HepG2 (cell line): ENCODE results near the gene XCL2. TPM values are rescaled to one million over a fixed set of nuclear protein-coding genes. Genes with fewer than 3 reads are reported as not detected.
A peak's percentile ranks its signal among the peaks of the same experiment; 100 is the strongest.

Experiments used
- ATAC-seq: fragments of 200-7000 bp; cut with Tn5 transposase; 3 replicates; pipeline ENCODE4 v1.9.1; 2020; ENCODE audit warnings: mild to moderate bottlenecking, moderate library complexity
- BruUV-seq: library from RNA; stranded (reverse); fragments of 400-500 nt; replicated peaks from 2 replicates; lab custom pipeline; 2021; lab: Mats Ljungman, UMichigan
- CTCF ChIA-PET: fragments of 300-600 bp; formaldehyde crosslinking; extraction: SDS; loops from one replicate; lab custom pipeline; 2021; ENCODE audit warnings: low total read pairs, inconsistent platforms, low intra/inter-chr PET ratio; lab: Yijun Ruan, JAX
- POLR2A ChIA-PET: fragments of 350-600 bp; sonication (Branson Sonifier 250); formaldehyde crosslinking; loops from one replicate; lab custom pipeline; 2020; ENCODE audit warnings: antibody characterized with exemption, inconsistent platforms; lab: Yijun Ruan, JAX
- DNase-seq: peaks from one replicate; pipeline ENCODE4 v3.0.0-alpha.2; 2015; ENCODE audit warnings: low spot score
- FAIRE-seq: peaks from 3 replicates; lab custom pipeline; 2011; peaks lifted over from hg19 to GRCh38; lab: Jason Lieb, UNC
- H2AFZ ChIP-seq: one replicate; pipeline ENCODE4 v1.6.1; 2011; ENCODE audit warnings: low read length, inconsistent platforms
- H3K27ac ChIP-seq: fragments of 300-600 bp; 3 replicates; pipeline ENCODE4 v1.8.0; 2011; ENCODE audit warnings: mixed run types, mild to moderate bottlenecking, mixed read lengths, low read length, inconsistent platforms; ENCODE audit not compliant: insufficient read depth; ENCODE audit errors: extremely low read length
- H3K27me3 ChIP-seq, 2 experiments: fragments of 200-600 bp in 1 of 2; 2 replicates in 1 of 2; 3 replicates in 1 of 2; pipeline versions ENCODE4 v1.6.0 to v1.8.0; 2011; ENCODE audit warnings: low read length in 2 of 2, mild to moderate bottlenecking in 2 of 2, moderate library complexity in 2 of 2, inconsistent platforms in 1 of 2; ENCODE audit not compliant: insufficient read depth in 2 of 2, control insufficient read depth in 1 of 2
- H3K36me3 ChIP-seq, 2 experiments: fragments of 200-600 bp in 1 of 2; replicated peaks in 1 of 2; 2 replicates in 1 of 2; 3 replicates in 1 of 2; pipeline versions ENCODE4 v1.5.1 to v1.8.0; 2011; ENCODE audit warnings: low read length in 2 of 2, inconsistent platforms in 1 of 2; ENCODE audit not compliant: insufficient read depth in 2 of 2, control insufficient read depth in 1 of 2
- H3K4me1 ChIP-seq: 2 replicates; pipeline ENCODE4 v1.5.1; 2012; ENCODE audit warnings: low read length, inconsistent platforms; ENCODE audit not compliant: insufficient read depth
- H3K4me2 ChIP-seq: 2 replicates; pipeline ENCODE4 v1.6.0; 2011; ENCODE audit warnings: low read depth, low read length, inconsistent platforms
- H3K4me3 ChIP-seq, 3 experiments: fragments of 200-600 bp in 1 of 3; sonication (generic), shearing (Covaris generic) in 1 of 3; replicated peaks in 1 of 3; 2 replicates each; pipeline ENCODE4 v1.5.1; 2011 to 2016; ENCODE audit warnings: low read length in 3 of 3, inconsistent platforms in 2 of 3, low read depth in 2 of 3, mild to moderate bottlenecking in 2 of 3, control low read depth in 1 of 3, mixed read lengths in 1 of 3; ENCODE audit not compliant: insufficient read depth in 1 of 3
- H3K79me2 ChIP-seq: one replicate; pipeline ENCODE4 v1.6.1; 2011; ENCODE audit warnings: low read length, inconsistent platforms; ENCODE audit not compliant: insufficient read depth
- H3K9ac ChIP-seq: 2 replicates; pipeline ENCODE4 v1.6.0; 2011; ENCODE audit warnings: mild to moderate bottlenecking, low read depth, low read length, inconsistent platforms; ENCODE audit not compliant: insufficient read depth
- H3K9me3 ChIP-seq: 2 replicates; pipeline ENCODE4 v1.5.1; 2012; ENCODE audit warnings: mild to moderate bottlenecking, low read length
- H4K20me1 ChIP-seq: 2 replicates; pipeline ENCODE4 v1.6.0; 2011; ENCODE audit warnings: inconsistent platforms, mild to moderate bottlenecking, low read length, moderate library complexity; ENCODE audit not compliant: insufficient read depth
- BRD4 ChIP-seq: sonication (generic); formaldehyde crosslinking; IDR thresholded peaks from 2 replicates; pipeline ENCODE4 v1.4.0; 2020; ENCODE audit warnings: missing genetic modification reagents
- FOXA1 ChIP-seq, 2 experiments: fragments of 450-650 bp in 1 of 2; sonication (generic) in 1 of 2; formaldehyde crosslinking in 1 of 2; IDR thresholded peaks; 2 replicates each; pipeline versions ENCODE4 v1.4.0 to v1.6.1; 2016 to 2020; ENCODE audit warnings: missing genetic modification reagents in 1 of 2
- FOXA3 ChIP-seq: IDR thresholded peaks from 2 replicates; pipeline ENCODE4 v1.6.1; 2016; ENCODE audit warnings: missing genetic modification reagents, missing compliant biosample characterization
- GFI1 ChIP-seq: sonication (generic); formaldehyde crosslinking; IDR thresholded peaks from 2 replicates; pipeline ENCODE4 v1.5.0; 2020; ENCODE audit warnings: missing genetic modification reagents, mild to moderate bottlenecking, borderline replicate concordance
- HOXA5 ChIP-seq: sonication (generic); formaldehyde crosslinking; IDR thresholded peaks from 2 replicates; pipeline ENCODE4 v1.4.0; 2020; ENCODE audit warnings: missing genetic modification reagents
- MED1 ChIP-seq: sonication (generic); formaldehyde crosslinking; IDR thresholded peaks from 2 replicates; pipeline ENCODE4 v1.4.0; 2020; ENCODE audit warnings: missing genetic modification reagents
- MEIS2 ChIP-seq: sonication (generic); formaldehyde crosslinking; IDR thresholded peaks from 2 replicates; pipeline ENCODE4 v1.9.0; 2021; ENCODE audit warnings: mild to moderate bottlenecking, missing genetic modification reagents
- MIER3 ChIP-seq: IDR thresholded peaks from 2 replicates; pipeline ENCODE4 v1.6.1; 2016; ENCODE audit warnings: missing compliant biosample characterization, borderline replicate concordance
- NKX3-1 ChIP-seq: sonication (generic); formaldehyde crosslinking; IDR thresholded peaks from 2 replicates; pipeline ENCODE4 v1.5.0; 2020; ENCODE audit warnings: missing genetic modification reagents
- PITX1 ChIP-seq: sonication (generic); formaldehyde crosslinking; IDR thresholded peaks from 2 replicates; pipeline ENCODE4 v1.5.1; 2020; ENCODE audit warnings: mild to moderate bottlenecking, missing genetic modification reagents
- PRDM10 ChIP-seq: sonication (generic); formaldehyde crosslinking; IDR thresholded peaks from 2 replicates; pipeline ENCODE4 v1.4.0; 2020; ENCODE audit warnings: low read depth, missing genetic modification reagents
- SETDB1 ChIP-seq: sonication (generic); formaldehyde crosslinking; IDR thresholded peaks from 2 replicates; pipeline ENCODE4 v1.5.1; 2020; ENCODE audit warnings: missing genetic modification reagents, mild to moderate bottlenecking, borderline replicate concordance
- SMAD9 ChIP-seq: sonication (generic); formaldehyde crosslinking; IDR thresholded peaks from 2 replicates; pipeline ENCODE4 v1.5.1; 2020; ENCODE audit warnings: mild to moderate bottlenecking, missing genetic modification reagents
- SOX6 ChIP-seq, 2 experiments: fragments of 450-650 bp in 1 of 2; sonication (generic) in 1 of 2; formaldehyde crosslinking in 1 of 2; IDR thresholded peaks; 2 replicates each; pipeline versions ENCODE4 v1.4.0 to v1.6.1; 2017 to 2020; ENCODE audit warnings: antibody characterized with exemption in 1 of 2, mild to moderate bottlenecking in 1 of 2, missing genetic modification reagents in 1 of 2
- SYNCRIP ChIP-seq: fragments of 200-400 bp; formaldehyde crosslinking; IDR thresholded peaks from 2 replicates; pipeline ENCODE4 v1.6.1; 2018; ENCODE audit warnings: mild to moderate bottlenecking, low read depth, low read length; ENCODE audit not compliant: insufficient read depth
- THAP7 ChIP-seq: sonication (generic); formaldehyde crosslinking; IDR thresholded peaks from 2 replicates; pipeline ENCODE4 v1.8.1; 2023; ENCODE audit warnings: mild to moderate bottlenecking, missing genetic modification reagents
- ZBTB3 ChIP-seq: sonication (generic); formaldehyde crosslinking; IDR thresholded peaks from 2 replicates; pipeline ENCODE4 v1.4.0; 2020; ENCODE audit warnings: low read depth, mild to moderate bottlenecking, moderate library complexity, missing genetic modification reagents, borderline replicate concordance
- ZNF329 ChIP-seq: sonication (generic); formaldehyde crosslinking; IDR thresholded peaks from 2 replicates; pipeline ENCODE4 v1.9.0; 2021; ENCODE audit warnings: low read depth, mild to moderate bottlenecking, missing genetic modification reagents
- ZNF7 ChIP-seq: IDR thresholded peaks from 2 replicates; pipeline ENCODE4 v1.6.1; 2016; ENCODE audit warnings: missing biosample characterization, missing genetic modification reagents
- ZNF746 ChIP-seq: sonication (generic); formaldehyde crosslinking; IDR thresholded peaks from 2 replicates; pipeline ENCODE4 v1.8.0; 2022; ENCODE audit warnings: mild to moderate bottlenecking, missing genetic modification reagents
- ZNF747 ChIP-seq: sonication (generic); formaldehyde crosslinking; IDR thresholded peaks from 2 replicates; pipeline ENCODE4 v1.8.1; 2023; ENCODE audit warnings: missing genetic modification reagents, mild to moderate bottlenecking, borderline replicate concordance
- WGBS: methylation state at CpG from one replicate; pipeline ENCODE4 v1.1.6; 2017; ENCODE audit warnings: low lambda C conversion rate; 5-methylcytosine and 5-hydroxymethylcytosine counted together
- in situ Hi-C: cut with HindIII; loops from 2 replicates; pipeline ENCODE4 v1.10.0; 2017; ENCODE audit warnings: low pct_unique_long_range_greater_than_20kb; ENCODE audit not compliant: extremely low pct_ligation_motif_present
- intact Hi-C: fragments of 100-400 bp; cut with micrococcal nuclease; formaldehyde crosslinking; loops from one replicate; pipeline ENCODE4 v1.10.0; 2022; ENCODE audit not compliant: unreplicated experiment
- polyA plus RNA-seq, 8 experiments: library from polyadenylated mRNA; depleted of rRNA in 3 of 8; stranded (reverse) in 7 of 8; unstranded in 1 of 8; fragments of >200 nt; fragmentation: Illumina TruSeq in 4 of 8; extraction: Trizol in 4 of 8; gene quantifications; 2 replicates each; pipeline versions ENCODE4 v1.2.1 to v1.2.3, GENCODE V29; 2011 to 2016; ENCODE audit warnings: low read depth in 4 of 8, missing spikeins in 1 of 8, mixed read lengths in 1 of 8; ENCODE audit not compliant: insufficient read depth in 1 of 8
- total RNA-seq, 5 experiments: library from RNA; depleted of rRNA; stranded (reverse); fragments of >200 nt; fragmentation: Illumina TruSeq; extraction: Trizol; gene quantifications; 2 replicates each; pipeline ENCODE4 v1.2.3, GENCODE V29; 2016; ENCODE audit warnings: low read depth in 1 of 5

Gene XCL2
- total and polyA plus RNA-seq, 2 of the 13 experiments (the other 11 are each of a cell fraction or from before 2014, with no cell fraction given): 0.50 TPM; not detected in 1

DNA sequence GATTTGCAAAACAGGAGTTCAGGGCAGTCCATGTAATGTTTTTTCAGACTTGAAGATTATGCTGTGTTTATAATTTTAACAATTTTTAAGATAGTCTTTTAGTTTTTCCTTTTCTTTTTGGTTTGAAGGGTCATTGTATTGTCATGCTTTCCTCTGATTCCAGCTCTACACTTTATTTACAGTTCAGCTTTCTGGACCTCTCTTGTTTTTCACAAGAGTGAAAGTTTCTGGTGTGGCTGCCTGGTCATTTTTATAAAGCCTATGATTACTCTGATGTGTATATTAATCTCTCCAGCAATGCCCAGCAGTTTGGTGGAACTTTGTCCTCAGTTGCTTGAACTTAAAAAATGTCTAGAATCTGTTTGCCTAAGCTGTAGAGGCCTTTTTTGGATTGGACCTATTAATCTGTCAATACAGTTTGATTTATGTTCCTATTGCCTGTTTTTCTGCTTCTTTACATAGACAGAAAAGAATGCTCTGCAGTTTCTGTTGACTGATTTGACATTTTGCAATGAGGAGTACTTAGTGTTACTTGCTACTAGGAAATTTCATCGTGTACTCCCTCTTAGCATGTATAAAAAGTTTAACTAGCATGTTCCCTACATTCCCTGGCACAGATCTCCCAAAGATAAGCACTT lies 52.2 kb downstream of the XCL2 start:
- ChIA-PET CTCF (no interaction called here), POLR2A (interaction anchor here (1.7 kb wide), 1 partner anchor 9 kb away, joined by 5 read pairs; no protein-coding TSS in a partner anchor)
- no TSS peak for BruUV-seq
- DNase-seq: peak; percentile 65
- FAIRE-seq: no peak
- intact Hi-C loops (no loop called here), in situ Hi-C loops (no loop called here)
- peaks cover 60% of the 10 kb centered on the region for H3K4me1 ChIP-seq
- no peak overlapping the region for H3K4me3 ChIP-seq
- no peaks in the 10 kb centered on the region; a peak in 1 of 5 replicates for H3K36me3 ChIP-seq
- H3K79me2 ChIP-seq: peaks cover 14% of the 10 kb centered on the region
- H3K9me3 ChIP-seq: no peaks in the 10 kb centered on the region
- WGBS: 4% methylated on average over 1 of the region's 1 CpG
- peak; percentile 50 for ATAC-seq
- H3K4me2 ChIP-seq: peak overlapping the region; percentile 53
- H4K20me1 ChIP-seq: no peaks in the 10 kb centered on the region
- no peaks in the 10 kb centered on the region for H3K27me3 ChIP-seq
- H3K9ac ChIP-seq: peak overlapping the region; percentile 26; the same call in 1 of the 2 replicates
- H3K27ac ChIP-seq: peak overlapping the region; percentile 68
- no peak overlapping the region for H2AFZ ChIP-seq
- TF ChIP-seq FOXA3 (CRISPR knock-in tag) (peak; percentile 15; the same call in 1 of the 2 replicates), ZBTB3 (no peak), THAP7 (no peak), HOXA5 (CRISPR knock-in tag) (peak; percentile 98), MED1 (CRISPR knock-in tag) (peak; percentile 41; the same call in 1 of the 2 replicates), SMAD9 (CRISPR knock-in tag) (no peak), GFI1 (CRISPR knock-in tag) (no peak), SYNCRIP (no peak), PRDM10 (CRISPR knock-in tag) (no peak), MEIS2 (CRISPR knock-in tag) (peak; percentile 59; the same call in 1 of the 2 replicates), BRD4 (CRISPR knock-in tag) (no peak), SOX6 (IDR thresholded peaks at IDR 0.05) (no peak), SOX6 (CRISPR knock-in tag; IDR thresholded peaks at IDR 0.05) (no peak; the same call in 1 of the 2 replicates), NKX3-1 (CRISPR knock-in tag) (no peak), FOXA1 (IDR thresholded peaks at IDR 0.05) (0 out of 2 replicates have a peak, but pooled peaks have one; percentile 37), FOXA1 (CRISPR knock-in tag; IDR thresholded peaks at IDR 0.05) (no peak), ZNF747 (CRISPR knock-in tag) (no peak), ZNF7 (no peak), PITX1 (CRISPR knock-in tag) (no peak), ZNF329 (no peak), MIER3 (CRISPR knock-in tag) (no peak), SETDB1 (CRISPR knock-in tag) (no peak), ZNF746 (no peak)
